Fibroblast of gingiva (primary cell): ENCODE data around the gene HOXC10.

Source experiments
- DNase-seq: peaks from one replicate; pipeline ENCODE4 v3.0.0-alpha.2; 2011; ENCODE audit warnings: low read depth

The HOXC10 gene

GRCh38 chr12:53984901-53985691 is at the start of gene HOXC10:
TSS of gene HOXC10 (plus strand) at chr12:53985146. CDS start at chr12:53985260, 114 bp downstream.
- DNase-seq = peak; percentile 33

- DNase-seq = no peak
These were observed 49.3 kb upstream of the HOXC10 start for GRCh38 chr12:53935383-53936341.

- no peak for DNase-seq
These were observed 47.8 kb upstream of the HOXC10 start for GRCh38 chr12:53937099-53937498.

DNA sequence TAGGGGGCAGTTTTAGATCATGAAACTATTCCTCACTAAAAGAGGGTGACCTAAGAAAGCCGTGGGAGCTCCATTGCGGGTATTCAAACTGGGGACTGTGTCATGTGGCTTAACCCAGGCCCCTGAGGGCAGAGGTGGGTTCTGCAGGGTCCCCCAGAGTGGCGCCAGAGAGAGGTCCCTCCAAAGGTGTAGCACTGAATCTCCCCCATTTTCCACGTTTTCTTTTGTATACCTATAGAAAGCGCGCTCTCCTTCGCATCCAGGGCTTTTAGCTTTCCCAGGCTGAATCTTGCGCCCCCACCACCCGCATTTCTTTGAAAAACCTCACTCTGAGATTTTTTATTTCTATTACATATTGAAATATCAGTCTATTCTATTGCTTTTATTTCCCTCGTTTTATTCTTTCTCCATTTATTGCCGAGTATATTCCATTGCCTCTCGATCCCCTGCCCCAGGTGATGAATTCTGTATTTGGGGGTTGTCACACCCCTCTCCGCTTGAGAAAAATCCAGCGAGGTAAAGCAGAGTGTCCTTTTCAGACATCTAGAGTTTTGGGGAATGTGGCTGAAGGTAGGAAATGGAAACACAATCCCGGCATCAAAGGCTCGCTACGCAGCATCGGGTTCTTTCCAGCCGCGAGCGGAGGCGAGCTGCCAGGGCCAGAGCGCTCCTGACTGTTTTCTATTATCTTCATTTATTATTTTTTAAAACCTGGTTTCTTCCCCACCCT is 47.2 kb upstream of the HOXC10 start:
- no peak for DNase-seq

GRCh38 chr12:53938326-53939140 is 46.4 kb upstream of the HOXC10 start, which contains the start of gene HOXC13:
TSS of gene HOXC13 (plus strand) at chr12:53938831. CDS start at chr12:53938907, 76 bp downstream.
- DNase-seq = no peak

DNA sequence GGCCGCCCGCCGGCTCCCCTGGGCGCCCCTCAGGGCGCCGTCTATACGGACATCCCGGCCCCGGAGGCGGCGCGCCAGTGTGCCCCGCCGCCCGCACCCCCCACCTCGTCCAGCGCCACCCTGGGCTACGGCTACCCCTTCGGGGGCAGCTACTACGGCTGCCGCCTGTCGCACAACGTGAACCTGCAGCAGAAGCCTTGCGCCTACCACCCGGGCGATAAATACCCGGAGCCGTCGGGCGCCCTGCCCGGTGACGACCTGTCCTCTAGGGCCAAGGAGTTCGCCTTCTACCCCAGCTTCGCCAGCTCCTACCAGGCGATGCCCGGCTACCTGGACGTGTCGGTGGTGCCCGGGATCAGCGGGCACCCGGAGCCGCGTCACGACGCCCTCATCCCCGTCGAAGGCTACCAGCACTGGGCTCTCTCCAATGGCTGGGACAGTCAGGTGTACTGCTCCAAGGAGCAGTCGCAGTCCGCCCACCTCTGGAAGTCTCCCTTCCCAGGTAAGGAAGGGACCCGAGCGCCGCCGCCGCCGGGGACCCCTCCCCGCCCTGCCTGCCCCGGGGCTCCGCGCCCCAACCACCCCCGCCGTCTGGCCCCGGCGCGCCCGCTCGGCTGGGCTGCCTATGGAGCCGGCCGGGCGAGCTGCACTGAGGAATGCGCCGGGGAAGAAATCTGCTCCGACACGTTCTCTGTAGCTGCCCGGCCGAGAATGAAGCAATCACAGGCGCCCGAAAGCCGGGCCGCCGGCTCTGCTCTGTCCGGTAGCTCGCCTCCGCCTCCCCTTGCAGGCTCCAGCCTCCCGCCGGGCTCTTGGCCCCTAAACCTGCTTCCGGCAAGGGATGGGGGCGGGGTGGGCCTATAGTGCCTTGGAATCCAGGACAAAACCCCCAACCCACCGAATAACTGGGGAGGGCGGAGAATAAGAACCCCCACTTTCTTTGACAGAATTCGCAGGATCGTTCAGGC is 45.5 kb upstream of the HOXC10 start:
- no peak for DNase-seq

DNA sequence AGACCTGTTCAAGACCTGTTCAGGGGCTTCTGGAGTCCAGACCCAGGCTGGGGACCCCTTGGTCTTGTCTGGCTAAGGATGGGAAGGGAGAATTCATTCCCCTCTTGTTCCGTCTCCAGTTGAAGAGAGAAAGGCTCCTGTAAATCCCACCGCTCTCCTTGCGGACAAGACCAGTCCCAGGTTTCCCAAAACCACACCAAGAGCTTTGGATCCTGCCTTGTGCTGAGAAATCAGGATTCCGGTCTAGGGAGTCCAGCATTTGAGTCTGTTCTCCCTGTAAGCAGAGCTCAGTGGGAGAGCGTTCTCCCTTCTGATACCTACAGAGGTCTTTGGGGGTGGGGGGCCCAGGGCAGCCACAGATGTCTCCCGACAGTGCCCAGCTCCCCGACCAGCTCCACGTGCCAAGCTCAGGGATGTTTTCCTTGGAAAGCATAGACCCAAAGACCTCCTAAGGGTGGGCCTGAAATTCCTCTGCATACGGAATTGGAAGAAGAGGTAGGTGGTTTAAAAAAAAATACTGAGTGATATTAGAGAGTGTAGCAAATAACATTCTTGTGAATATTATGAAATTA is 44.4 kb upstream of the HOXC10 start:
- no peak for DNase-seq

DNA sequence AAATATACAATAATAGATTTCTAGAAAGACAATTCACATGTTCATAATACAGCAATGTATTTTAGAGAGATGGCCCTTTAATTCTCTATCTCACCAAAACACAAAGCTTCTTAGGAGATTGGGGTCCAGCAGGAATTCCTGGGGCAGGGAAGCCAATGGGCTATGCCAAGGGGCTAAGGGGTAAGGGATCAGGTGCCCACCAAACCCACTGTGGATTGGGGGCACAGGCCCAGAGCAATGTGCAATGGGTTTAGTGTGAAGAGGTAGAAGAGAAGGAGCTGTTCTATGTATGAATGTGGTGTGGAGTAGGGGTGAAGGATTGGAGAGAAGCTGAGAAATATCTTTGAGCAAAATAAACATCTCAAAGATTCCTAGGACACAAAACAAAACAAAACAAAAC is 43.8 kb upstream of the HOXC10 start:
- no peak for DNase-seq

- DNase-seq = no peak
These were observed 43.2 kb upstream of the HOXC10 start for GRCh38 chr12:53941750-53942149.

DNA sequence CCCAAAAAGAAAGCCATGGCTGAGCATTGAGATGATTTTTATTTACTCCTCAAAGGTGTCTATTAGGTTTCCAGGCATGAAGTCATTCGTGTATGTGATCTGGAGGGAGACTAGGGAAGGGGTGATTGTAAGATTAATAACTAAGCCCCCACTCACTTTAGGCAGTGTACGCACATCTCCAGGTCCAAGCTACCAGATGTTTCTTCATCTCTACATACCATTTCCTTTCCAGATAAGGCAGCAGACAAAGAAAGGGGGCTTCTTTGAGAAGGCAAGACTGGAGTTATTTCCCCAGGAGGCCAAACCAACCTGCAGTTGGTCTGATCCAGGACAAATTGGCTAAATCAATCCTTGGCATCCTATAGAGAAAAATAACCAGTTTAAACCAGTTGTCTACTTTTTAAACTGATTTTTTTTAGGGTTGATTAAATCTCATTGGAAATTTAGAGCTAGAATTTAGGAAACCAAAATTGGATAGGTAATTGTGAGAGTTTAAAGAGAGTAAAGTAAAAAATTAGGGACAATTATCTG is 42.4 kb upstream of the HOXC10 start:
- no peak for DNase-seq

DNA sequence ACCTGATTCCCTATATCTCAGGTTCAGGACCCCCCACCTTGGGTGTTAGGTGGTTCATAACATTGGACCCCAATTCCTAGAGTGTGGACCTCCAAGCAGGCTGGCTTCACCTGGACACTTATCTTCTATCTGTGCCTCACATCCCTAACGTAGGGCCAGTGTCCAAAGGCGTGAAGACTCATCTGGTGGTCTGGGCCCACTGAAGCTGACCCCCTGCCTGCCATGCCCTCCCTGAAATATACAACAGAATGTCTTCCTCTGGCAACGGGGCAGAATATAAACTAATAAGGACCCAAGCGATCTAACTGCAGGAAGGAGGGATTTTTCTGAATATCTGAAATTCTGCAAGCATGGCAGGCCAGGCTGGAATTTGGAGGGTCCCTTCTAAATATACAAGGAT is 40.7 kb upstream of the HOXC10 start:
- DNase-seq = no peak

DNA sequence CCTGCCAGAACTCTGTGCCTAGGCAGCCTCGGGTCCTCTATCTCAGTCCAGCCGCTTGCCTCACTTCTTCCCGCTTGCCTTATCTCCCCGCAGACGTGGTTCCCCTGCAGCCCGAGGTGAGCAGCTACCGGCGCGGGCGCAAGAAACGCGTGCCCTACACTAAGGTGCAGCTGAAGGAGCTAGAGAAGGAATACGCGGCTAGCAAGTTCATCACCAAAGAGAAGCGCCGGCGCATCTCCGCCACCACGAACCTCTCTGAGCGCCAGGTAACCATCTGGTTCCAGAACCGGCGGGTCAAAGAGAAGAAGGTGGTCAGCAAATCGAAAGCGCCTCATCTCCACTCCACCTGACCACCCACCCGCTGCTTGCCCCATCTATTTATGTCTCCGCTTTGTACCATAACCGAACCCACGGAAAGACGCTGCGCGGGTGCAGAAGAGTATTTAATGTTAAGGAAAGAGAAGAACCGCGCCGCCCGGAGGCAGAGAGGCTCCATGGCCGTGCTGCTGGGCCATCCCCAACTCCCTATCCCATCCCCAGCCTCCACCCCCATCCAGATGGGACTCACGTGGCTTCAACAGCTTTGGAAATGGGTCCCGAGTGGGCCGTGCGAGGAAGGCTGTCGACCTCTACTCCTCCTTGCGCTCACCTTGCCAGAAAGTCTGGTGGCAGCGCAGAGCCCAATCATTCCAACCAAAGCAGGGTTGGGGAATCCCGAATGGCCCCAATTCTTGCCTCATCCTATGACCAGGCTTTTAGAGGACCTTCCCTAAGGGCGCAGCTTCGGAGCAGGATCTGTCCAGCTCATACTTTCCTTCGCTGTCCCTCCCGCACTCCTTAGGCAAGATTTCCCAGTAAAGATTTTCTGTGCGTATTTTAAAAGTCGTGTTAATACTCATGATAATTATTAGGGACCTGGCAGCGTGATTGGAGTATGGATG is 39.8 kb upstream of the HOXC10 start:
- DNase-seq = no peak

DNA sequence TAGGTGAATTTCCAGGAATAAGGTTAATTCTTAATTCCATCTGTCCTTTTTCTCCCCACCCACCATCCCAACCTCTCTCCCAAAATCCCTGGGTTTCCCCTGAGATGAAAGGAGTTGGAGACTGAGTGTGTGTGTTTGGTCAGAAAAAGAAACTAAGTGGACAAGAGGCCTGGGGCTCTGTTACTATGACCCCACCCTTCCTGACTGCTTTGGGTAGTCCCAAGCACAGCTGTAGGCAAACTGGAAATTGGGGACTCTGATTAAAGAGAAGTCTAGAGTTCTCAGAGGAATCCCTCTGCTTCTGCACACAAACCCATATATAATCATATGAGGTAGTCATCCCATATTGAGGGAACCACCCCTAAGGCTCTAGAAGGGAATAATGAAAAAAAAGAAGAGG is 37.2 kb upstream of the HOXC10 start:
- no peak for DNase-seq

GRCh38 chr12:53948650-53949593 is 36.0 kb upstream of the HOXC10 start:
- no peak for DNase-seq

- DNase-seq = no peak
These were observed 35.1 kb upstream of the HOXC10 start for GRCh38 chr12:53949631-53950436.

- DNase-seq = no peak
These were observed 34.5 kb upstream of the HOXC10 start for GRCh38 chr12:53950437-53950773.
